ENCODE data around the gene PPIL6. TPM values are rescaled to one million over a fixed set of nuclear protein-coding genes. Genes with fewer than 3 reads are reported as not detected.

Gene PPIL6
- total and polyA plus RNA-seq, 2 experiments from 2014 or later: 3.5 to 3.7 TPM

DNA sequence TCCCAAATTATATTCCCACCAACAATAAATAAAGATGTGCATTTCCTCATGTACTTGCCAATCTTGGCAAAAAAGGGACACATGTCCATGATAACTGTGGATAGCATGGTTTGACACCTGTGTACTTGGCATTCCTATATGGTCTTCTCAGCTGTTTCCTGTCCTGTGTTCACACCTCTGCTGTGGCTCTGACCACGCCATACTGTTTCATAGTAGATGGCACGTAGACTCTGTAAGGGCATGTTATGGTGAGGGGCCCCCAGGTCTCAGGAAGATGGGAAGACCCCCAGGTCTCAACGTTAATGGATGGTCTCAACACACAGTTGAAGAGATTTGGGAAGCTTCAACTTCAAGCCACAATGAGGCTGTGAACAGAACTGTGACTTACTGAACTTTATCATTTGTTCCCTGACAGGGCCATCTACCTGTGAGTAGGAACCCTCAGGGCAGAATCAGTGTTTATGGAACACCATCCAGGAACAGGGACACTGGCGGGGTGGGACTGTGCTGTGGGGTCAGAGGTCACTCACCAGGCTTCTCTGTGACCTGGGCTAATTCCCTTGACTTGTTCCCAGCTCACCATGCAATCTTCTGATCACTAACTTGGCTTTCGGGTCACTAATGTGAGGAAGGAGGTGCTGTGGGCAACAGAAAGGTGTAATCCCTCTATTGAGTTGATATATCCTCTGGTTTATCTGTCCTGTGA lies 30.8 kb upstream of the PPIL6 start:
- Histone ChIP-seq H3K4me1 (ENCODE audit: insufficient read depth) (no peaks in the 10 kb centered on the region), H3K4me3 (no peak overlapping the region), H2AFZ (no peak overlapping the region), H4K20me1 (ENCODE audit: insufficient read depth) (no peaks in the 10 kb centered on the region), H3K9me2 (ENCODE audit: insufficient read depth) (no peaks in the 10 kb centered on the region), H3K36me3 (ENCODE audit: low read depth) (peaks cover 41% of the 10 kb centered on the region), H3K27me3 (replicated peaks; ENCODE audit: insufficient read depth) (no peaks in the 10 kb centered on the region), H3F3A (ENCODE audit: insufficient read depth) (no peaks in the 10 kb centered on the region), H3K79me2 (ENCODE audit: insufficient read depth) (peaks cover 5% of the 10 kb centered on the region), H3K9ac (no peak overlapping the region), H3K9me3 (ENCODE audit: low read depth) (no peaks in the 10 kb centered on the region), H3K4me2 (ENCODE audit: unreplicated experiment) (no peak overlapping the region), H3K27ac (no peak overlapping the region)
- in situ Hi-C loops (cut with MboI): no loop called here
- TF ChIP-seq EZH2phosphoT487 (IDR thresholded peaks at IDR 0.05; ENCODE audit: insufficient read depth, low read depth) (no peak), EZH2 (IDR thresholded peaks at IDR 0.05; ENCODE audit: insufficient read depth, poor library complexity, severe bottlenecking) (no peak)
- WGBS, 2 experiments (ENCODE audit: low coverage in 1 of 2, low lambda C conversion rate in 2 of 2, missing lambda C conversion rate in 2 of 2): 91 to 94% methylated on average over 5 of the region's 5 CpGs
- no peak for DNase-seq

DNA sequence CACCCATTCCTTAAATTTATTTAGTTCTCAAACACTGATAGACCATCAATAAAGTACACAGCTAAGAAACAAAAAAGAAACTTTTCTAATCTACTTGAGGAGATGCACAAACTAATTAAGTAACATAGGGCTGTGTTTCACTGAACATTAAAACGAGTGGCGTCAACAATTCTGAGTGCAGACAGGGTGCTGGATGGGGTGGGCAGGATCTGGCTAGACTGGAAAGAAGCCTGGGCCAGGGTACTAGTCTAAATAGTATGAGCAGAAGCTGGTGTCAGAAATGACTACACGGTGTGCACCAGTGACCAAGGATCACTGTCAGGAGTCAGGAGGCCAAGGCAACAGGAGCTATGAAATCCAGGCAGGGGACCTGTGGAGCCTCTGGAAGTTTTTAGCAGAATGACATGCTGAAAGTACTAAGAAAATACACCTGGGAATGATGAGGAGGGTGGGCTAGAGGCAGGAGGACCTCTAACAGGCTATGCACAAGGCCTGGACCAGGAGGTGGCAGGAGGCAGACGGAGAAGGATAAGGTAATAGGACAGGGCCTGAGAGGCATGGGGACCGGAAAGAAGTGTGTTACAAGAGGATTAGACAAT lies 29.3 kb upstream of the PPIL6 start:
- Histone ChIP-seq H3K9ac (no peak overlapping the region), H3K9me2 (ENCODE audit: insufficient read depth) (no peaks in the 10 kb centered on the region), H2AFZ (no peak overlapping the region), H3K9me3 (ENCODE audit: low read depth) (no peaks in the 10 kb centered on the region), H3F3A (ENCODE audit: insufficient read depth) (no peaks in the 10 kb centered on the region), H3K79me2 (ENCODE audit: insufficient read depth) (peaks cover 8% of the 10 kb centered on the region), H3K36me3 (ENCODE audit: low read depth) (peaks cover 42% of the 10 kb centered on the region), H3K4me1 (ENCODE audit: insufficient read depth) (no peaks in the 10 kb centered on the region), H3K4me2 (ENCODE audit: unreplicated experiment) (no peak overlapping the region), H3K27me3 (replicated peaks; ENCODE audit: insufficient read depth) (no peaks in the 10 kb centered on the region), H4K20me1 (ENCODE audit: insufficient read depth) (no peaks in the 10 kb centered on the region), H3K27ac (no peak overlapping the region), H3K4me3 (no peak overlapping the region)
- no peak for TF ChIP-seq EZH2phosphoT487 (IDR thresholded peaks at IDR 0.05; ENCODE audit: insufficient read depth, low read depth)
- TF ChIP-seq EZH2 (IDR thresholded peaks at IDR 0.05; ENCODE audit: insufficient read depth, poor library complexity, severe bottlenecking): no peak
- in situ Hi-C loops (cut with MboI): no loop called here
- DNase-seq: no peak
- WGBS, 2 experiments (ENCODE audit: low coverage in 1 of 2, low lambda C conversion rate in 2 of 2, missing lambda C conversion rate in 2 of 2): 85 to 87% methylated on average over 5 of the region's 5 CpGs

DNA sequence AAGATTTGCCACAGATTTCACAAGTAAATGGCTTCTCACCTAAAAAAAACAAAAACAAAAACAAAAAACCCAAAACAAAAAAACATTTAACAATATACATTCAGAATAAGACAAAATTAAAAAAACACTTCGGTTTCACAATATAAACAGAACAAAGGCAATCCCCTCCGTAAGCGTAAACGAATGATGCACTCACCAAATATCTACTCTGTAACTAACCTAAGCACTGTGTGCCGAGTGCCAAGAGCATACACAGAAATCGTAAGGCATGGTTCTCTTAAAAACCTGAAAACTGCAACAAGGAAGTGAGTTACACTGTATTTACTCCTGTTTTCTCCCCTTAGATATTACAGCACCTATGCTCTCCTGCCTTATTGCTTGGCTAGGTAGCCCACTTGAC lies 27.3 kb upstream of the PPIL6 start:
- Histone ChIP-seq H3F3A (ENCODE audit: insufficient read depth) (no peaks in the 10 kb centered on the region; the same call in 1 of the 2 replicates), H3K4me2 (ENCODE audit: unreplicated experiment) (no peak overlapping the region), H3K9ac (no peak overlapping the region), H3K9me3 (ENCODE audit: low read depth) (no peaks in the 10 kb centered on the region), H3K36me3 (ENCODE audit: low read depth) (peaks cover 45% of the 10 kb centered on the region), H3K9me2 (ENCODE audit: insufficient read depth) (no peaks in the 10 kb centered on the region), H3K4me1 (ENCODE audit: insufficient read depth) (no peaks in the 10 kb centered on the region), H4K20me1 (ENCODE audit: insufficient read depth) (no peaks in the 10 kb centered on the region), H3K27ac (no peak overlapping the region), H2AFZ (no peak overlapping the region), H3K79me2 (ENCODE audit: insufficient read depth) (peaks cover 20% of the 10 kb centered on the region), H3K4me3 (no peak overlapping the region), H3K27me3 (replicated peaks; ENCODE audit: insufficient read depth) (no peaks in the 10 kb centered on the region)
- WGBS, 2 experiments (ENCODE audit: low coverage in 1 of 2, low lambda C conversion rate in 2 of 2, missing lambda C conversion rate in 2 of 2): 92 to 93% methylated on average over 6 of the region's 6 CpGs
- in situ Hi-C loops (cut with MboI): no loop called here
- no peak for DNase-seq
- no peak for TF ChIP-seq EZH2 (IDR thresholded peaks at IDR 0.05; ENCODE audit: insufficient read depth, poor library complexity, severe bottlenecking)
- TF ChIP-seq EZH2phosphoT487 (IDR thresholded peaks at IDR 0.05; ENCODE audit: insufficient read depth, low read depth): no peak

DNA sequence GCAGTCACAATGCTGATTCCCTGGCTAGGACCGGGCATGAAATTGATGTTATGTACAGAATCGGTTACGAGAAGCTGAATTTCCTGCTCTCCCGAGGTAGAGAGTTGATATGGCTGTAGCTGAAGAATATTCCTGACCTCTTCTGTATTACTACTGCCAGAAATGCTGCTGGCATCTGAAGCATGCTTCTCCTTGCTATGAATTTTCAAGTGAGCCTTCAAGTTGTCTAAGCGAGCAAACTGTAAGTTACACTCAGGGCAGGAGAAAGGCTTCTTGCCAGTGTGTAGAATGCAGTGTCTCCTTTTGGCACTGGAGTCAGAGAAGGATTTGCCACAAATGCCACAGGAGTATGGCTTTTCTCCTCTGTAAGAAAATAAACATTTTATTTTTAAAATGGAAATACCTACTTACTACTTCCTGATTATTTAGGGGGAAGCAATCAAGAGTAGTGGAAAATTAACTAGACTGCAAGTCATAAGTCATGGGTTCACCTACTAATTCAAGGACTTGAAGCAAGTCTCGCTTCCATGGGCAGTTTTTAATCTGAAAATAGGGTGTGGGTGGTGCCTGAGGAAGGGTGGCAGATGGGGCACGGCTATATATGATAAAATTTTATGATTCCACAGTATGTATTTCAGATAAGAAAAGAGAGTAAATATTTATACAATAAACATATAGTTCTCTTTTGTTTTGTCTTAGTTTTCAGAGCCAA lies 25.9 kb upstream of the PPIL6 start:
- DNase-seq: no peak
- in situ Hi-C loops (cut with MboI): no loop called here
- 90 to 91% methylated on average over 7 of the region's 7 CpGs for WGBS, 2 experiments (ENCODE audit: low coverage in 1 of 2, low lambda C conversion rate in 2 of 2, missing lambda C conversion rate in 2 of 2)

More for the DNA sequence above, 25.9 kb upstream of the PPIL6 start:
- Histone ChIP-seq H3K9me3 (ENCODE audit: low read depth) (no peaks in the 10 kb centered on the region), H3F3A (ENCODE audit: insufficient read depth) (no peaks in the 10 kb centered on the region; the same call in 1 of the 2 replicates), H4K20me1 (ENCODE audit: insufficient read depth) (no peaks in the 10 kb centered on the region), H3K79me2 (ENCODE audit: insufficient read depth) (peaks cover 20% of the 10 kb centered on the region; the same call in 1 of the 2 replicates), H3K27me3 (replicated peaks; ENCODE audit: insufficient read depth) (no peaks in the 10 kb centered on the region), H3K9ac (no peak overlapping the region), H3K4me3 (no peak overlapping the region), H3K27ac (no peak overlapping the region), H3K36me3 (ENCODE audit: low read depth) (peaks cover 50% of the 10 kb centered on the region), H3K9me2 (ENCODE audit: insufficient read depth) (no peaks in the 10 kb centered on the region), H3K4me2 (ENCODE audit: unreplicated experiment) (no peak overlapping the region), H2AFZ (no peak overlapping the region), H3K4me1 (ENCODE audit: insufficient read depth) (no peaks in the 10 kb centered on the region)
- TF ChIP-seq EZH2 (IDR thresholded peaks at IDR 0.05; ENCODE audit: insufficient read depth, poor library complexity, severe bottlenecking) (no peak), EZH2phosphoT487 (IDR thresholded peaks at IDR 0.05; ENCODE audit: insufficient read depth, low read depth) (no peak)
